Fibroblast of pulmonary artery (primary cell): ENCODE data around the gene PPARG.
"Not testable (repeated sequence)": the region's sequence is repeated elsewhere in the genome, so short reads cannot be mapped to it uniquely, and the experiment has no call there.

ENCODE experiments used
- DNase-seq: peaks from one replicate; pipeline ENCODE4 v3.0.0-alpha.2; 2010; ENCODE audit warnings: low read depth
- H3K4me3 ChIP-seq: replicated peaks from 2 replicates; pipeline ENCODE4 v1.5.1; 2011; ENCODE audit warnings: low read depth, mild to moderate bottlenecking, control low read depth, low read length, moderate library complexity
- CTCF ChIP-seq: IDR thresholded peaks from 2 replicates; pipeline ENCODE4 v1.5.1; 2011; ENCODE audit warnings: mild to moderate bottlenecking, control low read depth, low read length, inconsistent platforms; ENCODE audit errors: missing control alignments

PPARG gene

GRCh38 chr3:12452361-12453330 is 163.8 kb downstream of the PPARG start:
- no peak for TF ChIP-seq CTCF
- H3K4me3 ChIP-seq = no peak overlapping the region
- DNase-seq = no peak

- no peak overlapping the region for H3K4me3 ChIP-seq
- no peak for DNase-seq
- no peak for TF ChIP-seq CTCF
Observed at GRCh38 chr3:12454076-12454815, 165.4 kb downstream of the PPARG start.

DNA sequence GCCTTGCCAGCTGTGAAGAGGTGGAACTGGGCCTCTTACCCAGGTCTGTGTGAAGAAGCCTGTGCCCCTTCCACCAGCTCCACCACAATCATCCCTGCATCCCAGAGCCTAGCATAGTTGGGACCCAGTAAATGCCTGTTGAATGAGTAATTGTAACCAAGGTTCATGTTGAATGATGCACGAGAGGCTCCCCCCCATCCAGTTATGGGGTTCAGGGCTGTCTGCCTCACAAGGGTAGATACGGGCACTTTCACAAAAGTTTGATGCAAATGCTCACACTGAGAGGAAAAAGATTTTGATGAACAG is 165.9 kb downstream of the PPARG start:
- no peak overlapping the region for H3K4me3 ChIP-seq
- no peak for TF ChIP-seq CTCF
- DNase-seq = no peak

DNA sequence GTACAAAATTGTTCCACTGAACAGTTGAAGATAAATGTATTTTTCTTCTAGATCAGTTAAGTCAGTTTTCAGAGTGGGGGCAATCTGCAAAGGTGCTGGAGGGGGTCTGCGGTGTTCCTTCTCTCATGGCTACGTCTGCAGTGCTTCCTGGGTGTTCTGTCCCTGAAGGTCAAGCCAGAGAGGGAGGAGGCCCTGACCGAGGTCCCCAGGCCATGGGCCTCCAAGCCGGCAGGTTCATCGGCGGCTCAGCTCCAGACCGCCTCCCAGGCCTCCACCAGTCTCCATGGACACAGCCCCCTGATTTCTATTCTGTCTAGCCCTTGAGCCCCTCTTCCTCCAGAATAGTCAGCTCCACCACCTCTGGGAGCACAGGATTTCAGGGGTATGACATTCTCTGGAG is 166.9 kb downstream of the PPARG start:
- no peak for TF ChIP-seq CTCF
- no peak for DNase-seq

GRCh38 chr3:12456441-12456840 is 167.6 kb downstream of the PPARG start:
- H3K4me3 ChIP-seq = no peak overlapping the region
- no peak for TF ChIP-seq CTCF

More for the DNA sequence above, 166.9 kb downstream of the PPARG start:
- H3K4me3 ChIP-seq = no peak overlapping the region

DNA sequence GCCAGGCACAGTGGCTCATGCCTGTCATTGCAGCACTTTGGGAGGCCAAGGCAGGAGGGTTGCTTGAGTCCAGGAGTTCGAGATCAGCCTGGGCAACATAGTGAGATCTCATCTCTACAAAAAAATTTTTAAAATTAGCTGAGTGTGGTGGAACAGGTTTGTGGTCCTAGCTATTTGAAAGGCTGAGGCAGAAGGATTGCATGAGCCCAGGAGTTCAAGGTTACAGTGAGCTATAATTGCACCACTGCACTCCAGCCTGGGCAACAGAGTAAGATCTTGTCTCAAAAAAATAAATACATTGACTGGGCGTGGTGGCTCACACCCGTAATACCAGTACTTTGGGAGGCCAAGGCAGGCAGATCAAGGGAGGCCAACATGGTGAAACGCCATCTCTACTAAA is 168.5 kb downstream of the PPARG start:
- not testable (repeated sequence) for DNase-seq, H3K4me3 ChIP-seq

More at GRCh38 chr3:12456441-12456840, 167.6 kb downstream of the PPARG start:
- no peak for DNase-seq

DNA sequence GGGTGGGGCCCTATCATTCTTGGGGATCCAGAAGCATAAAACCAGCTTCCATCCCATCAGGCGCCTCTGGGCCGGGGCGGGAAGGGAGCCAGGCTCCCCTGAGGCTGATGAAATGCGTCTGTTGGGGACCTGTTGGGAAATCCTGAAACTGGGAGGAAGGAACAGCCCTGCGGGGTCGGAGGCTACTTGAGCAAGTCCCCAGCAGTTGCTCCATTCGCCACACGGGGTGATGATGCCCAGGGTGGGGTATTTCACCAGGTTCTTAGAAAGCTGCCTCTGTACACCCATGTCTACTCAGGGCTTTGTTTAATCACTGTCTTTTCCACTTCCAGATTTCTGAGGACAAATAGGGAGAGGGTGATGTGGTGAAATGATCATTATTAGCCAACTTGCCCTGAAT is 170.0 kb downstream of the PPARG start:
- DNase-seq = no peak
- no peak overlapping the region for H3K4me3 ChIP-seq
- no peak for TF ChIP-seq CTCF
